Measurements from ENCODE around the gene ARL15. TPM values are rescaled to one million over a fixed set of nuclear protein-coding genes. Genes with fewer than 3 reads are reported as not detected.

ARL15 gene
- total and polyA plus RNA-seq, 9 of the 15 experiments (the other 6 are each of a cell fraction or from before 2014, with no cell fraction given): 18.5 to 80.4 (median 57.0) TPM

DNA sequence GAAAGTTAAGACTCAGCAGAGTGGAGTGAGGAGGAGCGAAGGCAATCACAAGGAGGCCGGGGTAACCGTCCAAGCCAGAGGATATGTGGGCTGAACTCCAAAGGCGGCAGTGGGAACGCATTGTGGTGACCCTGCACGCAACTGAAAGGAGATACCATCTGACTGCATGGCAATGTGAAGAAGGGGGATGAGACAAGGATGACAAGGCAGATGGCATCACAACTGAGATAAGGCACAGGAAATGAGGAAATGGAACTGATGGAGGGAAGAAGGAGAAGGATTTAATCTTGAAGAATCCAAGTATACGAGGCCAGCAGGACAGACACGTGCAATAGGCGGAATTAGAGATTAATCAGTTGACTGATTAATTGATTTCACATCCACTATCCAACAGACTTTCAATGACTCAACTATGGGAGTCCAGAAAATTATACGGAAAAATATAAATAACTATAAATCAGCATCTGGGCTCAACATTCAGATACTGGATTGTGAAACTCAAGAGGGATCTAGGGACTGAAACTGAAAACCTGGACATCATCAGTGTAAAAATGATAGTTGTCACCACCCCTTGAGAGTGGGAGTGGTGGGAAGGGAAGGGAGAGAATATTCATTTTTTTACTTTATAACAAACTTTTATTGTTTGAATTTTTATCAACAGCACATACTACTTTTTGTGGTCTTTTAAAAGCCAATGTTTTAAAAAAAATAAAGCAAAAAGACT, 86.1 kb downstream of the ARL15 start (continued):
- TF ChIP-seq TRIM24 (IDR thresholded peaks at IDR 0.05): peak; percentile 61 to 69; a peak in 3 of 4 replicates
- no peak for TF ChIP-seq SIX5 (IDR thresholded peaks at IDR 0.05; ENCODE audit: borderline replicate concordance in 1 of 2, insufficient read depth in 1 of 2, low read depth in 1 of 2, low read length in 2 of 2)
- no peak for TF ChIP-seq RFX5 (IDR thresholded peaks at IDR 0.05; ENCODE audit: low read depth, low read length)
- no peak for TF ChIP-seq GTF2E2 (tag; IDR thresholded peaks at IDR 0.05)
- no peak for TF ChIP-seq HLTF (IDR thresholded peaks at IDR 0.05)
- TF ChIP-seq NRF1 (conservative IDR thresholded peaks at IDR 0.05 in 1 of 2, IDR thresholded peaks at IDR 0.05 in 1 of 2): 0 out of 4 replicates have a peak, but pooled peaks of 1 of the 2 experiments have one; percentile 18
- peak; percentile 38; the same call in 1 of the 2 replicates for TF ChIP-seq ATF7 (IDR thresholded peaks at IDR 0.05)
- no peak for TF ChIP-seq ZNF282 (CRISPR knock-in tag; IDR thresholded peaks at IDR 0.05)
- no peak for TF ChIP-seq SMARCB1 (IDR thresholded peaks at IDR 0.05; ENCODE audit: insufficient read length, low read depth)
- TF ChIP-seq, protein P1, sequence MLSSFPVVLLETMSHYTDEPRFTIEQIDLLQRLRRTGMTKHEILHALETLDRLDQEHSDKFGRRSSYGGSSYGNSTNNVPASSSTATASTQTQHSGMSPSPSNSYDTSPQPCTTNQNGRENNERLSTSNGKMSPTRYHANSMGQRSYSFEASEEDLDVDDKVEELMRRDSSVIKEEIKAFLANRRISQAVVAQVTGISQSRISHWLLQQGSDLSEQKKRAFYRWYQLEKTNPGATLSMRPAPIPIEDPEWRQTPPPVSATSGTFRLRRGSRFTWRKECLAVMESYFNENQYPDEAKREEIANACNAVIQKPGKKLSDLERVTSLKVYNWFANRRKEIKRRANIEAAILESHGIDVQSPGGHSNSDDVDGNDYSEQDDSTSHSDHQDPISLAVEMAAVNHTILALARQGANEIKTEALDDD (IDR thresholded peaks at IDR 0.05): no peak
- TF ChIP-seq TAF7 (tag; IDR thresholded peaks at IDR 0.05): no peak
- TF ChIP-seq, protein P2, sequence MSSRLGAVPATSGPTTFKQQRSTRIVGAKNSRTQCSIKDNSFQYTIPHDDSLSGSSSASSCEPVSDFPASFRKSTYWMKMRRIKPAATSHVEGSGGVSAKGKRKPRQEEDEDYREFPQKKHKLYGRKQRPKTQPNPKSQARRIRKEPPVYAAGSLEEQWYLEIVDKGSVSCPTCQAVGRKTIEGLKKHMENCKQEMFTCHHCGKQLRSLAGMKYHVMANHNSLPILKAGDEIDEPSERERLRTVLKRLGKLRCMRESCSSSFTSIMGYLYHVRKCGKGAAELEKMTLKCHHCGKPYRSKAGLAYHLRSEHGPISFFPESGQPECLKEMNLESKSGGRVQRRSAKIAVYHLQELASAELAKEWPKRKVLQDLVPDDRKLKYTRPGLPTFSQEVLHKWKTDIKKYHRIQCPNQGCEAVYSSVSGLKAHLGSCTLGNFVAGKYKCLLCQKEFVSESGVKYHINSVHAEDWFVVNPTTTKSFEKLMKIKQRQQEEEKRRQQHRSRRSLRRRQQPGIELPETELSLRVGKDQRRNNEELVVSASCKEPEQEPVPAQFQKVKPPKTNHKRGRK (tag; IDR thresholded peaks at IDR 0.05): no peak
- TF ChIP-seq ARID2 (IDR thresholded peaks at IDR 0.05): no peak
- no peak for TF ChIP-seq PHF8 (IDR thresholded peaks at IDR 0.05; ENCODE audit: borderline replicate concordance, low read length)
- TF ChIP-seq PHB2 (IDR thresholded peaks at IDR 0.05; ENCODE audit: low read depth): no peak
- TF ChIP-seq CTBP1 (IDR thresholded peaks at IDR 0.05; ENCODE audit: borderline replicate concordance): peak; percentile 63; the same call in 1 of the 2 replicates
- TF ChIP-seq STAT5B (CRISPR knock-in tag; IDR thresholded peaks at IDR 0.05): no peak
- no peak for TF ChIP-seq ZBTB17 (CRISPR knock-in tag; IDR thresholded peaks at IDR 0.05)
- no peak for TF ChIP-seq NR4A1 (CRISPR knock-in tag; IDR thresholded peaks at IDR 0.05)
- no peak for TF ChIP-seq NR4A1 (tag; IDR thresholded peaks at IDR 0.05)
- TF ChIP-seq KDM1A (IDR thresholded peaks at IDR 0.05): no peak
- 0 out of 4 replicates have a peak, but pooled peaks of 1 of the 2 experiments have one; percentile 16 for TF ChIP-seq HDAC1 (IDR thresholded peaks at IDR 0.05)
- TF ChIP-seq, protein P3, sequence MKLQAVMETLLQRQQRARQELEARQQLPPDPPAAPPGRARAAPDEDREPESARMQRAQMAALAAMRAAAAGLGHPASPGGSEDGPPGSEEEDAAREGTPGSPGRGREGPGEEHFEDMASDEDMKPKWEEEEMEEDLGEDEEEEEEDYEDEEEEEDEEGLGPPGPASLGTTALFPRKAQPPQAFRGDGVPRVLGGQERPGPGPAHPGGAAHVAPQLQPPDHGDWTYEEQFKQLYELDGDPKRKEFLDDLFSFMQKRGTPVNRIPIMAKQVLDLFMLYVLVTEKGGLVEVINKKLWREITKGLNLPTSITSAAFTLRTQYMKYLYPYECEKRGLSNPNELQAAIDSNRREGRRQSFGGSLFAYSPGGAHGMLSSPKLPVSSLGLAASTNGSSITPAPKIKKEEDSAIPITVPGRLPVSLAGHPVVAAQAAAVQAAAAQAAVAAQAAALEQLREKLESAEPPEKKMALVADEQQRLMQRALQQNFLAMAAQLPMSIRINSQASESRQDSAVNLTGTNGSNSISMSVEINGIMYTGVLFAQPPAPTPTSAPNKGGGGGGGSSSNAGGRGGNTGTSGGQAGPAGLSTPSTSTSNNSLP (IDR thresholded peaks at IDR 0.05; ENCODE audit: borderline replicate concordance, low read depth, low read length): no peak
- TF ChIP-seq CBFA2T3 (IDR thresholded peaks at IDR 0.05): peak; percentile 34; the same call in 1 of the 2 replicates
- TF ChIP-seq, protein P4, sequence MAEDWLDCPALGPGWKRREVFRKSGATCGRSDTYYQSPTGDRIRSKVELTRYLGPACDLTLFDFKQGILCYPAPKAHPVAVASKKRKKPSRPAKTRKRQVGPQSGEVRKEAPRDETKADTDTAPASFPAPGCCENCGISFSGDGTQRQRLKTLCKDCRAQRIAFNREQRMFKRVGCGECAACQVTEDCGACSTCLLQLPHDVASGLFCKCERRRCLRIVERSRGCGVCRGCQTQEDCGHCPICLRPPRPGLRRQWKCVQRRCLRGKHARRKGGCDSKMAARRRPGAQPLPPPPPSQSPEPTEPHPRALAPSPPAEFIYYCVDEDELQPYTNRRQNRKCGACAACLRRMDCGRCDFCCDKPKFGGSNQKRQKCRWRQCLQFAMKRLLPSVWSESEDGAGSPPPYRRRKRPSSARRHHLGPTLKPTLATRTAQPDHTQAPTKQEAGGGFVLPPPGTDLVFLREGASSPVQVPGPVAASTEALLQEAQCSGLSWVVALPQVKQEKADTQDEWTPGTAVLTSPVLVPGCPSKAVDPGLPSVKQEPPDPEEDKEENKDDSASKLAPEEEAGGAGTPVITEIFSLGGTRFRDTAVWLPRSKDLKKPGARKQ (CRISPR knock-in tag; IDR thresholded peaks at IDR 0.05): no peak

Data from K562 (cell line).